HepG2 (cell line): ENCODE results near the gene PHIP. TPM values are rescaled to one million over a fixed set of nuclear protein-coding genes. Genes with fewer than 3 reads are reported as not detected.
A peak's percentile ranks its signal among the peaks of the same experiment; 100 is the strongest.

Experiments used
- IRF9 ChIP-seq: sonication (generic); formaldehyde crosslinking; IDR thresholded peaks from 2 replicates; pipeline ENCODE4 v1.8.0; 2022; ENCODE audit warnings: missing genetic modification reagents, mild to moderate bottlenecking, borderline replicate concordance
- KLF6 ChIP-seq: IDR thresholded peaks from 2 replicates; pipeline ENCODE4 v1.8.0; 2016; ENCODE audit warnings: missing biosample characterization, missing genetic modification reagents
- PAX8 ChIP-seq: sonication (generic); formaldehyde crosslinking; IDR thresholded peaks from 2 replicates; pipeline ENCODE4 v1.8.0; 2022; ENCODE audit warnings: mild to moderate bottlenecking, missing genetic modification reagents, borderline replicate concordance
- PHF5A ChIP-seq: IDR thresholded peaks from one replicate; pipeline ENCODE4 v1.6.1; 2018; ENCODE audit warnings: low read depth, missing genetic modification reagents; ENCODE audit not compliant: unreplicated experiment
- POLR2AphosphoS2 ChIP-seq: IDR thresholded peaks from 2 replicates; pipeline ENCODE4 v1.6.1; 2011; ENCODE audit warnings: low read depth, low read length, improper control_type of control experiment
- SIN3B ChIP-seq: fragments of 150-350 bp; IDR thresholded peaks from 2 replicates; pipeline ENCODE4 v1.6.1; 2014; ENCODE audit warnings: low read length
- SNAPC2 ChIP-seq: sonication (generic); formaldehyde crosslinking; IDR thresholded peaks from 2 replicates; pipeline ENCODE4 v1.8.1; 2022; ENCODE audit warnings: mild to moderate bottlenecking, missing genetic modification reagents
- SSRP1 ChIP-seq: IDR thresholded peaks from 2 replicates; pipeline ENCODE4 v1.6.1; 2016; ENCODE audit warnings: control low read depth
- ZBTB14 ChIP-seq: sonication (generic); formaldehyde crosslinking; IDR thresholded peaks from 2 replicates; pipeline ENCODE4 v1.4.0; 2020; ENCODE audit warnings: missing genetic modification reagents
- ZBTB37 ChIP-seq: sonication (generic); formaldehyde crosslinking; IDR thresholded peaks from 2 replicates; pipeline ENCODE4 v1.4.0; 2020; ENCODE audit warnings: mild to moderate bottlenecking, missing genetic modification reagents
- ZMYM3 ChIP-seq: sonication (generic); formaldehyde crosslinking; IDR thresholded peaks from 2 replicates; pipeline ENCODE4 v1.5.1; 2020; ENCODE audit warnings: mild to moderate bottlenecking, missing genetic modification reagents
- ZNF20 ChIP-seq: sonication (generic); formaldehyde crosslinking; IDR thresholded peaks from 2 replicates; pipeline ENCODE4 v1.4.0; 2020; ENCODE audit warnings: mild to moderate bottlenecking, moderate library complexity, missing genetic modification reagents
- ZNF230 ChIP-seq: sonication (generic); formaldehyde crosslinking; IDR thresholded peaks from 2 replicates; pipeline ENCODE4 v1.4.0; 2020; ENCODE audit warnings: mild to moderate bottlenecking, missing genetic modification reagents
- ZNF274 ChIP-seq: sonication (generic); formaldehyde crosslinking; IDR thresholded peaks from 2 replicates; pipeline ENCODE4 v1.5.1; 2020; ENCODE audit warnings: mild to moderate bottlenecking, missing genetic modification reagents
- ZNF331 ChIP-seq: sonication (generic); formaldehyde crosslinking; IDR thresholded peaks from 2 replicates; pipeline ENCODE4 v1.4.0; 2020; ENCODE audit warnings: missing genetic modification reagents
- ZNF703 ChIP-seq: sonication (generic); formaldehyde crosslinking; IDR thresholded peaks from 2 replicates; pipeline ENCODE4 v1.5.1; 2020; ENCODE audit warnings: missing genetic modification reagents, mild to moderate bottlenecking, moderate library complexity, borderline replicate concordance
- polyA plus RNA-seq, 8 experiments: library from polyadenylated mRNA; depleted of rRNA in 3 of 8; stranded (reverse) in 7 of 8; unstranded in 1 of 8; fragments of >200 nt; fragmentation: Illumina TruSeq in 4 of 8; extraction: Trizol in 4 of 8; gene quantifications; 2 replicates each; pipeline versions ENCODE4 v1.2.1 to v1.2.3, GENCODE V29; 2011 to 2016; ENCODE audit warnings: low read depth in 4 of 8, missing spikeins in 1 of 8, mixed read lengths in 1 of 8; ENCODE audit not compliant: insufficient read depth in 1 of 8
- total RNA-seq, 5 experiments: library from RNA; depleted of rRNA; stranded (reverse); fragments of >200 nt; fragmentation: Illumina TruSeq; extraction: Trizol; gene quantifications; 2 replicates each; pipeline ENCODE4 v1.2.3, GENCODE V29; 2016; ENCODE audit warnings: low read depth in 1 of 5
- TF ChIP-seq, protein P1 (sequence below): sonication (generic); formaldehyde crosslinking; IDR thresholded peaks from 2 replicates; pipeline ENCODE4 v1.4.0; 2020; ENCODE audit warnings: missing genetic modification reagents
- TF ChIP-seq, protein P2 (sequence below): sonication (generic); formaldehyde crosslinking; IDR thresholded peaks from 2 replicates; pipeline ENCODE4 v1.5.0; 2020; ENCODE audit warnings: missing genetic modification reagents

Gene PHIP
- total and polyA plus RNA-seq, 2 of the 13 experiments (the other 11 are each of a cell fraction or from before 2014, with no cell fraction given) = 6.5 to 23.5 TPM

DNA sequence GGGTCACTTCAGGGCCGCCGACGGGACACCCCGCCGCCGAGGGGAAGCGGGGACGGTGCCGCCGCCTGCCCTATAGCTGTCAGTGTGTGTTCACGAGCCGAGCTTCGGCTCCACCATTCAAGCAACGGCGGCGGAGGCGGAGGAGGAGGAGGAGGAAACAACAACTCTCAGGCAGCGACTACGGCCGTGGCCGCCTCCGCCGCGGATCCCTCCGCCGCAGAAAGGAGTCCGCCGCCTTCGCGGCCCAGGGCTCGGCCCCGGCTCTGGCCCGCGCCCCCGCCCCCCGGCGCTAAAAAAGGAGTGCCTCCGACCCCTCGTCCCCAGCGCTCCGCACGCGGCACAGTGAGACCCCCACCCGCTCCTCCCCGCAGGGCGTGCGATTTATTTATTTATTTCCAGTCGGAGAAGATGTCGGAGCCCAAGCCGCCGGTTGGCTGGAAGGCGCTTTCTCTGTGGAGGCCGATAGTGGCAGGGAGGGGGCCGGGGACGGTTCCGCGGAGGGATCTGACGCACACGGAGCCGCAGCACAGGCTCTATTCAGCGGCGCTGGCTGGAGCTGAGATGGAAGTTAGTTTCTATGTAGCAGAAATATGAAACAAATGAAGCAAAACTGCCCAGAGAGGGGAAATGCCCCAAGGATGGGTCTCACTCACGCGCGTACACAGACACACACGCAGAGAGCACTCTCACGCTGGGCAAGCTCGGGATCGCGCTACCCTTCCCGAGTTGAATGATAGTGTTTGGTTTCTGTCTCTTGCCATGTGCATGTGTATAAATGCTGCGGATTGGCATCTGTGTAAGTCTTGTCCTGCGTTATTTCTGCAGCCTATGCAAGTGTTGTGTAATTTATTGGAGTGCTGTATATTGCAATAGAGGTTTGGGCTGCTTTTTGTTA is at the start of gene PHIP (continued):
- TF ChIP-seq, protein P1, sequence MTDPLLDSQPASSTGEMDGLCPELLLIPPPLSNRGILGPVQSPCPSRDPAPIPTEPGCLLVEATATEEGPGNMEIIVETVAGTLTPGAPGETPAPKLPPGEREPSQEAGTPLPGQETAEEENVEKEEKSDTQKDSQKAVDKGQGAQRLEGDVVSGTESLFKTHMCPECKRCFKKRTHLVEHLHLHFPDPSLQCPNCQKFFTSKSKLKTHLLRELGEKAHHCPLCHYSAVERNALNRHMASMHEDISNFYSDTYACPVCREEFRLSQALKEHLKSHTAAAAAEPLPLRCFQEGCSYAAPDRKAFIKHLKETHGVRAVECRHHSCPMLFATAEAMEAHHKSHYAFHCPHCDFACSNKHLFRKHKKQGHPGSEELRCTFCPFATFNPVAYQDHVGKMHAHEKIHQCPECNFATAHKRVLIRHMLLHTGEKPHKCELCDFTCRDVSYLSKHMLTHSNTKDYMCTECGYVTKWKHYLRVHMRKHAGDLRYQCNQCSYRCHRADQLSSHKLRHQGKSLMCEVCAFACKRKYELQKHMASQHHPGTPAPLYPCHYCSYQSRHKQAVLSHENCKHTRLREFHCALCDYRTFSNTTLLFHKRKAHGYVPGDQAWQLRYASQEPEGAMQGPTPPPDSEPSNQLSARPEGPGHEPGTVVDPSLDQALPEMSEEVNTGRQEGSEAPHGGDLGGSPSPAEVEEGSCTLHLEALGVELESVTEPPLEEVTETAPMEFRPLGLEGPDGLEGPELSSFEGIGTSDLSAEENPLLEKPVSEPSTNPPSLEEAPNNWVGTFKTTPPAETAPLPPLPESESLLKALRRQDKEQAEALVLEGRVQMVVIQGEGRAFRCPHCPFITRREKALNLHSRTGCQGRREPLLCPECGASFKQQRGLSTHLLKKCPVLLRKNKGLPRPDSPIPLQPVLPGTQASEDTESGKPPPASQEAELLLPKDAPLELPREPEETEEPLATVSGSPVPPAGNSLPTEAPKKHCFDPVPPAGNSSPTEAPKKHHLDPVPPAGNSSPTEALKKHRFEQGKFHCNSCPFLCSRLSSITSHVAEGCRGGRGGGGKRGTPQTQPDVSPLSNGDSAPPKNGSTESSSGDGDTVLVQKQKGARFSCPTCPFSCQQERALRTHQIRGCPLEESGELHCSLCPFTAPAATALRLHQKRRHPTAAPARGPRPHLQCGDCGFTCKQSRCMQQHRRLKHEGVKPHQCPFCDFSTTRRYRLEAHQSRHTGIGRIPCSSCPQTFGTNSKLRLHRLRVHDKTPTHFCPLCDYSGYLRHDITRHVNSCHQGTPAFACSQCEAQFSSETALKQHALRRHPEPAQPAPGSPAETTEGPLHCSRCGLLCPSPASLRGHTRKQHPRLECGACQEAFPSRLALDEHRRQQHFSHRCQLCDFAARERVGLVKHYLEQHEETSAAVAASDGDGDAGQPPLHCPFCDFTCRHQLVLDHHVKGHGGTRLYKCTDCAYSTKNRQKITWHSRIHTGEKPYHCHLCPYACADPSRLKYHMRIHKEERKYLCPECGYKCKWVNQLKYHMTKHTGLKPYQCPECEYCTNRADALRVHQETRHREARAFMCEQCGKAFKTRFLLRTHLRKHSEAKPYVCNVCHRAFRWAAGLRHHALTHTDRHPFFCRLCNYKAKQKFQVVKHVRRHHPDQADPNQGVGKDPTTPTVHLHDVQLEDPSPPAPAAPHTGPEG (CRISPR knock-in tag) = no peak
- no peak for TF ChIP-seq POLR2AphosphoS2
- peak; percentile 82; the same call in 1 of the 2 replicates for TF ChIP-seq IRF9 (CRISPR knock-in tag)
- TF ChIP-seq SIN3B = 0 out of 2 replicates have a peak, but pooled peaks have one; percentile 25
- no peak for TF ChIP-seq SNAPC2 (CRISPR knock-in tag)
- TF ChIP-seq ZBTB14 (CRISPR knock-in tag) = peak; percentile 81
- peak; percentile 26 for TF ChIP-seq ZNF331 (CRISPR knock-in tag)
- TF ChIP-seq ZNF230 (CRISPR knock-in tag) = no peak
- TF ChIP-seq PHF5A = peak; percentile 35
- no peak for TF ChIP-seq KLF6 (CRISPR knock-in tag)
- no peak for TF ChIP-seq SSRP1
- TF ChIP-seq PAX8 = 0 out of 2 replicates have a peak, but pooled peaks have one; percentile 33
- TF ChIP-seq ZMYM3 = no peak
- TF ChIP-seq ZNF20 (CRISPR knock-in tag) = 0 out of 2 replicates have a peak, but pooled peaks have one; percentile 9
- peak; percentile 88; the same call in 1 of the 2 replicates for TF ChIP-seq ZNF703 (CRISPR knock-in tag)
- 0 out of 2 replicates have a peak, but pooled peaks have one; percentile 50 for TF ChIP-seq ZNF274 (CRISPR knock-in tag)
- 0 out of 2 replicates have a peak, but pooled peaks have one; percentile 59 for TF ChIP-seq ZBTB37 (CRISPR knock-in tag)
- TF ChIP-seq, protein P2, sequence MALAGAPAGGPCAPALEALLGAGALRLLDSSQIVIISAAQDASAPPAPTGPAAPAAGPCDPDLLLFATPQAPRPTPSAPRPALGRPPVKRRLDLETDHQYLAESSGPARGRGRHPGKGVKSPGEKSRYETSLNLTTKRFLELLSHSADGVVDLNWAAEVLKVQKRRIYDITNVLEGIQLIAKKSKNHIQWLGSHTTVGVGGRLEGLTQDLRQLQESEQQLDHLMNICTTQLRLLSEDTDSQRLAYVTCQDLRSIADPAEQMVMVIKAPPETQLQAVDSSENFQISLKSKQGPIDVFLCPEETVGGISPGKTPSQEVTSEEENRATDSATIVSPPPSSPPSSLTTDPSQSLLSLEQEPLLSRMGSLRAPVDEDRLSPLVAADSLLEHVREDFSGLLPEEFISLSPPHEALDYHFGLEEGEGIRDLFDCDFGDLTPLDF (CRISPR knock-in tag) = peak; percentile 31; the same call in 1 of the 2 replicates
